ENCODE results near the gene PRRG4. TPM values are rescaled to one million over a fixed set of nuclear protein-coding genes. Genes with fewer than 3 reads are reported as not detected.
"Not testable (repeated sequence)": the region's sequence is repeated elsewhere in the genome, so short reads cannot be mapped to it uniquely, and the experiment has no call there.

The PRRG4 gene
- total and polyA plus RNA-seq, 12 donors, result 0.08 to 1.3 (median 0.32) TPM; not detected in 1

- H3K4me3 ChIP-seq, result no peak overlapping the region
- H3K27me3 ChIP-seq, result peaks cover 0 to 3% (median 0%) of the 10 kb centered on the region in 7 donors
- intact Hi-C loops (cut with DNase I), result loop anchor here in 1 of 10 donors (10.0 kb wide), 1 partner anchor 899 kb away; no protein-coding TSS in a partner anchor
- no peak for TF ChIP-seq CTCF (IDR thresholded peaks at IDR 0.05)
- no peak overlapping the region for H3K27ac ChIP-seq
- peaks cover 0 to 4% (median 0%) of the 10 kb centered on the region in 9 donors for H3K4me1 ChIP-seq
- ATAC-seq (no peak), DNase-seq (no peak)
- WGBS, 2 donors, result 91 to 97% methylated on average over 3 of the region's 3 CpGs
- no peaks in the 10 kb centered on the region for H3K9me3 ChIP-seq
- no peaks in the 10 kb centered on the region for H3K36me3 ChIP-seq
Observed at GRCh38 chr11:32886180-32886579, 56.5 kb downstream of the PRRG4 start.

GRCh38 chr11:32887707-32888383, 58.1 kb downstream of the PRRG4 start:
- H3K4me1 ChIP-seq, result peaks cover 0 to 14% (median 2%) of the 10 kb centered on the region in 9 donors
- not testable (repeated sequence) for H3K9me3 ChIP-seq, ATAC-seq, H3K27ac ChIP-seq, H3K4me3 ChIP-seq, DNase-seq, H3K27me3 ChIP-seq, H3K36me3 ChIP-seq
- intact Hi-C loops (cut with DNase I), result loop anchor here in 1 of 10 donors (10.0 kb wide), 1 partner anchor 897 kb away; no protein-coding TSS in a partner anchor
- WGBS, 2 donors, result 95% methylated on average over 20 of the region's 20 CpGs

GRCh38 chr11:32888384-32888710, 58.6 kb downstream of the PRRG4 start:
- not testable (repeated sequence) for H3K4me3 ChIP-seq, H3K27ac ChIP-seq, ATAC-seq, H3K36me3 ChIP-seq, H3K9me3 ChIP-seq, H3K27me3 ChIP-seq, DNase-seq
- H3K4me1 ChIP-seq, result peaks cover 0 to 14% (median 2%) of the 10 kb centered on the region in 9 donors
- intact Hi-C loops (cut with DNase I), result loop anchor here in 1 of 10 donors (10.0 kb wide), 1 partner anchor 896 kb away; no protein-coding TSS in a partner anchor
- 97 to 99% methylated on average over 16 to 17 of the region's 17 CpGs for WGBS, 2 donors

- Histone ChIP-seq H3K27me3 (no peaks in the 10 kb centered on the region), H3K4me1 (peaks cover 0 to 14% (median 4%) of the 10 kb centered on the region in 9 donors), H3K27ac (no peak overlapping the region), H3K9me3 (no peaks in the 10 kb centered on the region), H3K36me3 (no peaks in the 10 kb centered on the region), H3K4me3 (no peak overlapping the region)
- intact Hi-C loops (cut with DNase I), result loop anchor here in 1 of 10 donors (10.0 kb wide), 1 partner anchor 896 kb away; no protein-coding TSS in a partner anchor
- ATAC-seq, result no peak
- DNase-seq, result no peak
- TF ChIP-seq CTCF (IDR thresholded peaks at IDR 0.05), result no peak
Observed at GRCh38 chr11:32888805-32889204, 59.1 kb downstream of the PRRG4 start.

- intact Hi-C loops (cut with DNase I), result loop anchor here in 3 of 10 donors (5.0 to 10.0 kb wide), 2 partner anchors 146 to 154 kb away; partner anchors contain the start of gene TCP11L1 (in 1 of the 3)
- ATAC-seq, result no peak
- no peak for DNase-seq
- peak overlapping the region in 1 of 10 donors; percentile 99 for H3K4me3 ChIP-seq
- WGBS, 2 donors, result 81 to 83% methylated on average over 11 of the region's 11 CpGs
- H3K9me3 ChIP-seq, result no peaks in the 10 kb centered on the region
- peaks cover 2 to 34% (median 19%) of the 10 kb centered on the region in 9 donors for H3K4me1 ChIP-seq
- no peaks in the 10 kb centered on the region for H3K27me3 ChIP-seq
- TF ChIP-seq CTCF (IDR thresholded peaks at IDR 0.05), result no peak
- no peaks in the 10 kb centered on the region for H3K36me3 ChIP-seq
- no peak overlapping the region for H3K27ac ChIP-seq
Observed at GRCh38 chr11:32890843-32891656, 61.3 kb downstream of the PRRG4 start.

All from heart right ventricle (tissue), 16 donors.